Spleen (tissue), 7 donors: Measurements from ENCODE around the gene TBC1D19.

Source experiments
- POLR2A ChIP-seq, 3 donors: fragments of 450-650 bp; IDR thresholded peaks; one replicate each; pipeline ENCODE4 v1.5.1; 2017; ENCODE audit warnings: antibody characterized with exemption in 3 of 3, mild to moderate bottlenecking in 1 of 3
- POLR2AphosphoS5 ChIP-seq, 3 donors: sonication (generic); formaldehyde crosslinking; IDR thresholded peaks; one replicate each; pipeline ENCODE4 v1.5.1; 2017; ENCODE audit warnings: antibody characterized with exemption in 3 of 3
- TF ChIP-seq, protein P1 (sequence below), 11 experiments: fragments of 200-600 bp in 7 of 11; fragments of 450-650 bp in 4 of 11; sonication (generic) in 4 of 11; IDR thresholded peaks in 8 of 11; conservative IDR thresholded peaks in 3 of 11; 1 replicate in 7 of 11; 2 replicates in 4 of 11; pipeline versions ENCODE4 v1.4.0 to v1.8.0; 2016 to 2021; ENCODE audit warnings: antibody characterized with exemption in 11 of 11, inconsistent platforms in 4 of 11, mild to moderate bottlenecking in 1 of 11
- donor health status: DM: no; HTN: no; CAD: no; lungs with moderate emphysema.
- donor health status: DM: no; HTN: no; CAD: no.
- donor health status: DM: no; HTN: no; CAD: no.

DNA sequence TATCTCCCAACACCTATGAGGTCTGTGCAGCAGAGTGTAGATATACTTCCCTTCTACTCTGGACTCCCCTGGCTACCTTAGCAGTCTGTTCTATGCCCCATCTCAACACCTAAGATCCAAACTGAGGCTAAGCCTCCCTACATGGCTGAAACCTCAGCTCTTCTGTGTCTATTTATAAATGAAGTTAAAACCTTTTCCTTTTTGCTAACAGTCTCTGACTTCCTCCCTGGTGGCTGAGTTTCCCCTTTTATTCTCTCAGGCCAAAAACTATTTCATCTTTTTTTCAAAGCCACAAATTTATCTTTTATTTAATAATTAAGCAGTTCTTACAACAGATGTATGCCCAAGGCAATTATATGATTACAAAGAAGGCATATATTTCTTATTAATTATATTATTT lies 164.9 kb downstream of the TBC1D19 start:
- TF ChIP-seq POLR2AphosphoS5 (IDR thresholded peaks at IDR 0.05): no peak
- TF ChIP-seq, protein P1, sequence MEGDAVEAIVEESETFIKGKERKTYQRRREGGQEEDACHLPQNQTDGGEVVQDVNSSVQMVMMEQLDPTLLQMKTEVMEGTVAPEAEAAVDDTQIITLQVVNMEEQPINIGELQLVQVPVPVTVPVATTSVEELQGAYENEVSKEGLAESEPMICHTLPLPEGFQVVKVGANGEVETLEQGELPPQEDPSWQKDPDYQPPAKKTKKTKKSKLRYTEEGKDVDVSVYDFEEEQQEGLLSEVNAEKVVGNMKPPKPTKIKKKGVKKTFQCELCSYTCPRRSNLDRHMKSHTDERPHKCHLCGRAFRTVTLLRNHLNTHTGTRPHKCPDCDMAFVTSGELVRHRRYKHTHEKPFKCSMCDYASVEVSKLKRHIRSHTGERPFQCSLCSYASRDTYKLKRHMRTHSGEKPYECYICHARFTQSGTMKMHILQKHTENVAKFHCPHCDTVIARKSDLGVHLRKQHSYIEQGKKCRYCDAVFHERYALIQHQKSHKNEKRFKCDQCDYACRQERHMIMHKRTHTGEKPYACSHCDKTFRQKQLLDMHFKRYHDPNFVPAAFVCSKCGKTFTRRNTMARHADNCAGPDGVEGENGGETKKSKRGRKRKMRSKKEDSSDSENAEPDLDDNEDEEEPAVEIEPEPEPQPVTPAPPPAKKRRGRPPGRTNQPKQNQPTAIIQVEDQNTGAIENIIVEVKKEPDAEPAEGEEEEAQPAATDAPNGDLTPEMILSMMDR (IDR thresholded peaks at IDR 0.05 in 8 of 11, conservative IDR thresholded peaks at IDR 0.05 in 3 of 11): no peak
- no peak for TF ChIP-seq POLR2A (IDR thresholded peaks at IDR 0.05)
